Activated naive CD4-positive, alpha-beta T cell treated with anti-CD3 and anti-CD28 coated beads for 36 hours (primary cell): Measurements from ENCODE around the gene DYRK2. TPM values are rescaled to one million over a fixed set of nuclear protein-coding genes. Genes with fewer than 3 reads are reported as not detected.

ENCODE experiments used
- CTCF ChIA-PET: fragments of 350-600 bp; sonication (Branson Sonifier 250); formaldehyde crosslinking; loops from one replicate; lab custom pipeline; 2021; ENCODE audit warnings: antibody characterized with exemption; lab: Charles Lee
- DNase-seq: peaks from one replicate; pipeline ENCODE4 v3.0.0-alpha.2; 2020
- H3K27ac Mint-ChIP-seq: one replicate; pipeline ENCODE4 v1.8.0; 2021; ENCODE audit warnings: mild to moderate bottlenecking, mixed read lengths
- H3K27me3 Mint-ChIP-seq: one replicate; pipeline ENCODE4 v1.8.0; 2021; ENCODE audit warnings: low read depth, mixed read lengths
- H3K36me3 Mint-ChIP-seq: one replicate; pipeline ENCODE4 v1.8.0; 2021; ENCODE audit warnings: low read depth, mixed read lengths
- H3K4me1 Mint-ChIP-seq: one replicate; pipeline ENCODE4 v1.8.0; 2021; ENCODE audit warnings: low read depth, mixed read lengths
- H3K4me3 Mint-ChIP-seq: one replicate; pipeline ENCODE4 v1.8.0; 2021; ENCODE audit warnings: mild to moderate bottlenecking, moderate library complexity, mixed read lengths
- H3K9me3 Mint-ChIP-seq: one replicate; pipeline ENCODE4 v1.8.0; 2021; ENCODE audit warnings: mixed read lengths
- intact Hi-C: fragments of 100-400 bp; cut with micrococcal nuclease; formaldehyde crosslinking; loops from one replicate; pipeline ENCODE4 v1.15.1; 2023
- total RNA-seq, 2 experiments: library from RNA; stranded (reverse); gene quantifications; one replicate each; pipeline ENCODE4 v1.2.3, GENCODE V29; 2021

DYRK2 gene
- total RNA-seq, 2 experiments from 2014 or later: 29.3 to 30.0 TPM

- CTCF ChIA-PET: interaction anchor here (0.8 kb wide), 1 partner anchor 317 kb away, joined by 3 read pairs; no protein-coding TSS in a partner anchor
- intact Hi-C loops: no loop called here
These were observed 22.4 kb upstream of the DYRK2 start for GRCh38 chr12:67626156-67626555.

GRCh38 chr12:67630373-67631088, 18.0 kb upstream of the DYRK2 start:
- H3K27ac Mint-ChIP-seq: peak overlapping the region; percentile 79
- peak; percentile 93 for DNase-seq
- peaks cover 9% of the 10 kb centered on the region for H3K9me3 Mint-ChIP-seq
- peaks cover 81% of the 10 kb centered on the region for H3K4me1 Mint-ChIP-seq
- CTCF ChIA-PET: interaction anchor here (1.0 to 1.4 kb wide), 3 partner anchors 13 to 180 kb away, joined by 3 to 4 read pairs (median 3); no protein-coding TSS in a partner anchor
- peaks cover 9% of the 10 kb centered on the region for H3K36me3 Mint-ChIP-seq
- no peaks in the 10 kb centered on the region for H3K27me3 Mint-ChIP-seq
- intact Hi-C loops: loop anchor here (1.0 to 5.0 kb wide), 6 partner anchors 17 to 362 kb away; partner anchors contain the start of gene CAND1
- H3K4me3 Mint-ChIP-seq: peak overlapping the region; percentile 33

More at GRCh38 chr12:67626156-67626555, 22.4 kb upstream of the DYRK2 start:
- no peak for DNase-seq
- peaks cover 9% of the 10 kb centered on the region for H3K36me3 Mint-ChIP-seq
- no peaks in the 10 kb centered on the region for H3K27me3 Mint-ChIP-seq
- H3K4me1 Mint-ChIP-seq: peaks cover 49% of the 10 kb centered on the region
- H3K9me3 Mint-ChIP-seq: peaks cover 9% of the 10 kb centered on the region
- no peak overlapping the region for H3K4me3 Mint-ChIP-seq
- no peak overlapping the region for H3K27ac Mint-ChIP-seq

GRCh38 chr12:67632005-67632404, 16.5 kb upstream of the DYRK2 start:
- Mint-ChIP-seq H3K4me1 (peaks cover 72% of the 10 kb centered on the region), H3K27me3 (no peaks in the 10 kb centered on the region), H3K27ac (peak overlapping the region; percentile 6), H3K9me3 (peaks cover 9% of the 10 kb centered on the region), H3K36me3 (peaks cover 9% of the 10 kb centered on the region), H3K4me3 (no peak overlapping the region)
- intact Hi-C loops: loop anchor here (5.0 kb wide), 1 partner anchor 190 kb away; no protein-coding TSS in a partner anchor
- no peak for DNase-seq
- CTCF ChIA-PET: no interaction called here

GRCh38 chr12:67633024-67633610, 15.4 kb upstream of the DYRK2 start:
- Mint-ChIP-seq H3K4me3 (no peak overlapping the region), H3K4me1 (peaks cover 64% of the 10 kb centered on the region), H3K27ac (no peak overlapping the region)

DNA sequence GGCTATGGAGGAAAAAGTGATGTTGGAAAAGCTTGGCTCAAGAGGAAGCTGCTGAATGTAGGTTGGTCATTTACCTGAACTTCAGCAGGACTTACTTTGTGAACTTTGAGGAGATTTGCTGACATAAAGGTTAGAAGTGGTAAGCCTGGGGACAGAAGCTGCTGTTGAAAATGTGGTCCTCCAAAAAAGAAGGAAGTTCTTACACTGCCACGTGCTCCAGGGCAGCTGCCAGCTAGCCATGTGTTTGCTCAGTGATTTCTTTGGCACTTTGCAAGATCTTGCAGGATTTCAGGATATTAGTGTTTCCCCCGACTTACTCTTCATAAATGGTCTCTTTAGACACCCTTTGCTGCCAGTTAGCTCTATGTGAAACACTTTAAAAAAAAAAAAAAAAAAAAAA, 14.8 kb upstream of the DYRK2 start:
- CTCF ChIA-PET: interaction anchor here (0.7 to 1.6 kb wide), 3 partner anchors 14 to 1697 kb away, joined by 3 to 5 read pairs (median 4); partner anchors contain the start of gene DYRK2
- Mint-ChIP-seq H3K27me3 (no peaks in the 10 kb centered on the region), H3K36me3 (peaks cover 6% of the 10 kb centered on the region), H3K27ac (no peak overlapping the region), H3K4me3 (no peak overlapping the region), H3K9me3 (peaks cover 7% of the 10 kb centered on the region), H3K4me1 (peaks cover 59% of the 10 kb centered on the region)
- intact Hi-C loops: loop anchor here (1.0 to 5.0 kb wide), 3 partner anchors 43 to 191 kb away; no protein-coding TSS in a partner anchor
- no peak for DNase-seq

More at GRCh38 chr12:67633024-67633610, 15.4 kb upstream of the DYRK2 start:
- CTCF ChIA-PET: interaction anchor here (1.6 kb wide), 1 partner anchor 15 kb away, joined by 4 read pairs; the partner anchor contains the start of gene DYRK2
- Mint-ChIP-seq H3K27me3 (no peaks in the 10 kb centered on the region), H3K9me3 (peaks cover 9% of the 10 kb centered on the region), H3K36me3 (peaks cover 9% of the 10 kb centered on the region)
- DNase-seq: no peak
- intact Hi-C loops: loop anchor here (5.0 kb wide), 1 partner anchor 191 kb away; no protein-coding TSS in a partner anchor

DNA sequence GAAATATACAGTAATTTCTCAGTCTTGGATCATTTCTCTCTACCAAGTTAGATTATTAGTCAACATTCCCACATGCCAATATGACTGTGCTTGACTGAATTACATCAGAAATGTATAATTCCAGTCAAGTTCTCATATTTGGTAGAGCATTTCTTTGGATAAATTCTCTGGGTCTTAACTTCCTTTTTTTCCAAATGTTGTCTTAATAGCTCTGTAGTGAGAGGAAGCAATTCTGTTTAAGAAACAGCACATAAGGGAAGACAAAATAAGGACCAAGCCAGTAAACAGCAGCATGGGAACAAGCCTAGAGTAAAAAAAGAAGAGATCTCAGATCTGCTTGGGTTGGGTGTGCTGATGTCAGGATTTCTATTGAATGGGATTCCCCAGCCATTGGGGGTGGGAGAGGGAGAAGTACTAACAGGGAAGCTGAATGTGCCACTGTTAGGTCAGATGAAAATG, 14.2 kb upstream of the DYRK2 start:
- H3K27me3 Mint-ChIP-seq: no peaks in the 10 kb centered on the region
- H3K4me1 Mint-ChIP-seq: peaks cover 54% of the 10 kb centered on the region
- intact Hi-C loops: loop anchor here (1.0 to 5.0 kb wide), 3 partner anchors 44 to 192 kb away; no protein-coding TSS in a partner anchor
- peaks cover 2% of the 10 kb centered on the region for H3K9me3 Mint-ChIP-seq
- H3K36me3 Mint-ChIP-seq: peaks cover 3% of the 10 kb centered on the region
- H3K4me3 Mint-ChIP-seq: no peak overlapping the region
- peak; percentile 27 for DNase-seq
- H3K27ac Mint-ChIP-seq: peak overlapping the region; percentile 10
- CTCF ChIA-PET: interaction anchor here (0.7 to 1.6 kb wide), 3 partner anchors 14 to 1696 kb away, joined by 3 to 5 read pairs (median 4); partner anchors contain the start of gene DYRK2

DNA sequence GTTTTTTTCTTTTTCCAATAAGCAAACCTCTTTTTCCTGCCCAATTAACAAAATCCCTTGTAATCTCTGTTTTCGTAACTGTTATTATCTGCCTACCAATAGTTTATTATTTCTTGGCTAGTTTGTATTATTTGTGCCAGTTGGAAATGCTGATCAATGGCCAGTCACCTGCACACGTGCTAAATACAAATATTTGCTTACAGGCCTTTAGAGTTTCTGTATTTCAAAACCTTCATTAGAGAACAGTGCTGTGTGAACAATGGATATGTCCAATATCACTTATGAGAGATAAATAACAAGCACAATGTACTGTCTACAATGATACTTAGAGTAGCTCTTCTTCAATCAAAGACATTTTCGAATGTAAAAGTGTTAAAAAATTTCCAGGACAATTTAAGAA, 10.8 kb upstream of the DYRK2 start:
- intact Hi-C loops: no loop called here
- Mint-ChIP-seq H3K4me3 (no peak overlapping the region), H3K36me3 (no peaks in the 10 kb centered on the region), H3K4me1 (peaks cover 34% of the 10 kb centered on the region), H3K27ac (no peak overlapping the region), H3K9me3 (no peaks in the 10 kb centered on the region), H3K27me3 (no peaks in the 10 kb centered on the region)
- DNase-seq: no peak
- CTCF ChIA-PET: no interaction called here

GRCh38 chr12:67638694-67639093, 9.9 kb upstream of the DYRK2 start:
- CTCF ChIA-PET: no interaction called here
- Mint-ChIP-seq H3K36me3 (no peaks in the 10 kb centered on the region), H3K9me3 (no peaks in the 10 kb centered on the region), H3K27ac (no peak overlapping the region), H3K27me3 (no peaks in the 10 kb centered on the region), H3K4me1 (peaks cover 24% of the 10 kb centered on the region), H3K4me3 (no peak overlapping the region)
- intact Hi-C loops: no loop called here
- DNase-seq: no peak

DNA sequence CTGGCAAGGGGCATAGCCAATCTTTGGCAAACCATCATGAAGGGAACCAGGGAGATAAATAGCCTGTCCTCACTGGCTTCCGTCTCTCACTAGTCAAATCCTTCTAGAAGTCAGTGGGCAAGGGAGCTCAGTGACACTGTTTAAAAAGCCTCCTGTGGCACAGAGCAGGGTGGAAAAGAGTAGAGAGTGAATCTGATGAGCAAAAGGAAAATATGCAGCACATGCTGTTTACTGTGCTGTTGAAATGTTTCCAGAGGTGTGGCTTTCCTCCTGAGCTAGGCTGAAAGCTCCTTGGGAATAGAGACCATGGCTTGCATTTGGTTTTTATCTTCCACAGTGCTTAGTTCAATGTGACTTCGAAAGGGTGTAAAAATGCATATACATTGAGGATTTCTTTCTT, 7.7 kb upstream of the DYRK2 start:
- Mint-ChIP-seq H3K36me3 (no peaks in the 10 kb centered on the region), H3K9me3 (no peaks in the 10 kb centered on the region), H3K4me1 (peaks cover 11% of the 10 kb centered on the region), H3K27me3 (no peaks in the 10 kb centered on the region), H3K4me3 (no peak overlapping the region), H3K27ac (no peak overlapping the region)
- no peak for DNase-seq
- intact Hi-C loops: no loop called here
- CTCF ChIA-PET: interaction anchor here (0.6 to 1.1 kb wide), 2 partner anchors 119 to 285 kb away, joined by 3 to 5 read pairs; no protein-coding TSS in a partner anchor

DNA sequence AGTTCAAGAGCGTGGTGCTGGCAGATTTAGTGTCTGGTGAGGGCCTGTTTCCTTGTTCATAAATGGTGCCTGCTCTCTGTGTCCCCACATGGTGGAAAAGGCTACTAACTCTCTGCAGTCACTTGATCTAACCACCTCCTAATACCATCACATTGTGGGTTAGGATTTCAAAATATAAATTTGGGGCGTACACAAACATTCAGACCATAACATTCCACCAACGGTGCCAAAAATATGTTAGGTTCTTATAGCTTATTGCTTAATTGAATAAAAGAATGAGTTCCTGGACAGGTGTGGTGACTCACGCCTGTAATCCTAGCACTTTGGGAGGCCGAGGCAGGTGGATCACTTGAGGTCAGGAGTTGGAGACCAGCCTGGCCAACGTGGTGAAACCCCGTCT, 3.4 kb upstream of the DYRK2 start:
- Mint-ChIP-seq H3K27ac (no peak overlapping the region), H3K27me3 (no peaks in the 10 kb centered on the region), H3K4me1 (peaks cover 26% of the 10 kb centered on the region), H3K4me3 (no peak overlapping the region), H3K9me3 (no peaks in the 10 kb centered on the region), H3K36me3 (peaks cover 2% of the 10 kb centered on the region)
- CTCF ChIA-PET: no interaction called here
- no peak for DNase-seq
- intact Hi-C loops: loop anchor here (5.0 kb wide), 1 partner anchor 68 kb away; no protein-coding TSS in a partner anchor

- H3K36me3 Mint-ChIP-seq: peaks cover 6% of the 10 kb centered on the region
- CTCF ChIA-PET: interaction anchor here (1.3 kb wide), 1 partner anchor 16 kb away, joined by 3 read pairs; no protein-coding TSS in a partner anchor
- H3K27me3 Mint-ChIP-seq: no peaks in the 10 kb centered on the region
These were observed 2.9 kb upstream of the DYRK2 start for GRCh38 chr12:67645601-67646000.

GRCh38 chr12:67646775-67647174, 1.8 kb upstream of the DYRK2 start:
- Mint-ChIP-seq H3K9me3 (no peaks in the 10 kb centered on the region), H3K27ac (no peak overlapping the region), H3K4me1 (peaks cover 30% of the 10 kb centered on the region), H3K4me3 (no peak overlapping the region), H3K27me3 (no peaks in the 10 kb centered on the region), H3K36me3 (peaks cover 11% of the 10 kb centered on the region)
- intact Hi-C loops: loop anchor here (1.0 to 5.0 kb wide), 2 partner anchors 16 to 69 kb away; no protein-coding TSS in a partner anchor
- no peak for DNase-seq
- CTCF ChIA-PET: interaction anchor here (1.3 kb wide), 1 partner anchor 18 kb away, joined by 3 read pairs; no protein-coding TSS in a partner anchor

More at GRCh38 chr12:67645601-67646000, 2.9 kb upstream of the DYRK2 start:
- Mint-ChIP-seq H3K4me1 (peaks cover 23% of the 10 kb centered on the region), H3K27ac (no peak overlapping the region), H3K9me3 (no peaks in the 10 kb centered on the region), H3K4me3 (no peak overlapping the region)
- intact Hi-C loops: loop anchor here (5.0 kb wide), 1 partner anchor 68 kb away; no protein-coding TSS in a partner anchor
- no peak for DNase-seq
